Measurements from ENCODE around the gene CAPN11.

CAPN11 gene

DNA sequence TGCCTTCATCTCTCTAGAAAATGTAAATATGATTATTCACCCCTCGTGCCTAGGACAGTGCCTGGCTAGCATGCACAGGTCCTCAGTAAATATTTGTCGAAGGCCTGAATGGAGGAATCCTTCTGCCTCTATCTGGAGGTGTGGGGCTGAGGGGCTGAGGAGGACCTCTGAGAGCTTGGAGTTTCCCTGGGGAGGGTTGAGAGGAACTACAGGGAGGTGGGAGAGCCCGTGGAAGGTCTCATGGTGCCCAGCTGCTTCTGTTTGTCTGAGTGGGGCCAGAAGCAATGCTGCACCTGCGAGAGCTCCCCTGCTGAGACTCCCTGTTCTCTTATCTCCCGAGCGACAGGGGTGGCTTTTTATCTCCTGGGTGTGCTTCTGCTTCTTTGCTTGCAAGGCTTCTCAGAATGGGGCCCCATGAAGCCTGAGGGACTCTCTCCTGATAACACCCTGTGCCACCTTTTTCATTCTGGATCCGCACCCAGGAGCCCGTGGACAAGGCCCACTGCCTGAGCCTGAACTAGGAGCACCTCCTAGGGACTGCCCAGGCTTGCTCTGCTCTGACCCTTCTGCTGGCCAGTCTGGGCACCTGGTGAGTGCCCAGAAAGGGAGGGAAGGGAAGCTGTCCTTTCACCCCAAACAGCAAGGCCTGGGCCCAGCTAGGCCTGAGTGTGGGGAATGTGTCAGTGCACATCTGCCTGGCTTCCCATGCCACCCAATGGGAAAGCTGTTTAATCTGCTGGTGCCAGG is 67.1 kb downstream of the CAPN11 start:
- H3K27ac ChIP-seq (ENCODE audit: low read length): peak overlapping the region; percentile 36
- peak overlapping the region; percentile 83; the same call in 1 of the 2 replicates for H3K4me3 ChIP-seq (ENCODE audit: low read length)
- peak overlapping the region; percentile 45 for H3K4me2 ChIP-seq (ENCODE audit: low read length)
- H3K36me3 ChIP-seq (replicated peaks; ENCODE audit: low read depth, low read length): peaks cover 41% of the 10 kb centered on the region
- H3K9ac ChIP-seq (ENCODE audit: low read length): peak overlapping the region; percentile 2; the same call in 1 of the 2 replicates
- TF ChIP-seq EZH2phosphoT487 (IDR thresholded peaks at IDR 0.05; ENCODE audit: low read depth): no peak
- TF ChIP-seq CTCF (IDR thresholded peaks at IDR 0.05; ENCODE audit: low read depth, low read length): no peak
- peaks cover 57% of the 10 kb centered on the region for H3K79me2 ChIP-seq (ENCODE audit: low read length)
- H3K4me1 ChIP-seq (ENCODE audit: low read length): peaks cover 44% of the 10 kb centered on the region
- no peaks in the 10 kb centered on the region for H3K27me3 ChIP-seq (ENCODE audit: low read depth, low read length)
- H4K20me1 ChIP-seq (ENCODE audit: insufficient read depth, low read length): peaks cover 45% of the 10 kb centered on the region
- no peaks in the 10 kb centered on the region for H3K9me3 ChIP-seq (ENCODE audit: insufficient read depth, low read length)
- H2AFZ ChIP-seq (ENCODE audit: low read depth, low read length): no peak overlapping the region

DNA sequence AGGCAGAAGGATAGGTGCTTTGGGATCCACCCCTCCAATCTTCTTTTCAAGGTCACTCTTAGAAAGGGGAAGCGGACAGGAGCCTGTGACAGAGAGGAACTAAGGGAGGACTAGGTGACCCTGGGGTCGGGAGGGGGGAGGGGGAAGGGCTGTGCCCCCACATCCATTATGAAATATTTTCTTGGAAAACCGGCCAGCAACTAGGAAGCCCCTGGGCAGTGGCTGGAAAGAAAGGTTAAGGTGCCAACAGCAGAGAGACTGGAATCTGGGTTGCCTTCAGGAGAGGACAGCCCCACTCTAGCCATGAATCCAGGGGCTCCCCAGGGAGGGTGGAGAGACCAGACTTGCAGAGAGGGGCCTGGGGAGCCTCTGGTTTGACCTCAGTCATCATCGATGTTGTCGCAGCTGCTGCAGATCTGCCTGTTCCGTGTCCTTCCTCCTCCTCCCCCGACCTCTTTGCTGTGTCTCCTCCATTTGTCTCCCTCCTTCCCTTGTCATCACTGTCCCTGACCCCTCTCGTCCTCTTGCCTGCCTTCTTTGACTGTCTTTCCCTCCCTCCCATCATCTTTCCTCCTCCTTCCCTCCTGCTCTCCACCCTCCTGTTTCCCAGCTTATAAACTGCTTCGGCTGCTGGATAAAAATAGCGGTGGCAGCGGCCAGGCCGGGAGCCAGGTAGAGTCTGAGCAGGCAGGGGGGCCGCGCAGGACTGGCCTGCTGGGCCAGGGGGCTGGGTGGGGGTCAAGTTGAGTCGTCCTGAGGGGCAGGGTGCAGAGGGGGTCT is 67.9 kb downstream of the CAPN11 start:
- peaks cover 57% of the 10 kb centered on the region for H3K79me2 ChIP-seq (ENCODE audit: low read length)
- no peaks in the 10 kb centered on the region for H3K27me3 ChIP-seq (ENCODE audit: low read depth, low read length)
- H3K36me3 ChIP-seq (replicated peaks; ENCODE audit: low read depth, low read length): peaks cover 44% of the 10 kb centered on the region
- peaks cover 45% of the 10 kb centered on the region for H4K20me1 ChIP-seq (ENCODE audit: insufficient read depth, low read length)
- peak overlapping the region; percentile 2; the same call in 1 of the 2 replicates for H3K9ac ChIP-seq (ENCODE audit: low read length)
- peak overlapping the region; percentile 83; the same call in 1 of the 2 replicates for H3K4me3 ChIP-seq (ENCODE audit: low read length)
- peak overlapping the region; percentile 36; the same call in 1 of the 2 replicates for H3K27ac ChIP-seq (ENCODE audit: low read length)
- H3K4me1 ChIP-seq (ENCODE audit: low read length): peaks cover 36% of the 10 kb centered on the region
- no peak overlapping the region for H2AFZ ChIP-seq (ENCODE audit: low read depth, low read length)
- no peak for TF ChIP-seq EZH2phosphoT487 (IDR thresholded peaks at IDR 0.05; ENCODE audit: low read depth)
- no peak for TF ChIP-seq CTCF (IDR thresholded peaks at IDR 0.05; ENCODE audit: low read depth, low read length)
- no peaks in the 10 kb centered on the region for H3K9me3 ChIP-seq (ENCODE audit: insufficient read depth, low read length)
- peak overlapping the region; percentile 45 for H3K4me2 ChIP-seq (ENCODE audit: low read length)

- Histone ChIP-seq H3K4me2 (ENCODE audit: low read length) (no peak overlapping the region), H3K27ac (ENCODE audit: low read length) (no peak overlapping the region), H4K20me1 (ENCODE audit: insufficient read depth, low read length) (peaks cover 45% of the 10 kb centered on the region), H2AFZ (ENCODE audit: low read depth, low read length) (no peak overlapping the region), H3K4me1 (ENCODE audit: low read length) (peaks cover 31% of the 10 kb centered on the region), H3K36me3 (replicated peaks; ENCODE audit: low read depth, low read length) (peaks cover 50% of the 10 kb centered on the region), H3K27me3 (ENCODE audit: low read depth, low read length) (no peaks in the 10 kb centered on the region), H3K9me3 (ENCODE audit: insufficient read depth, low read length) (no peaks in the 10 kb centered on the region), H3K79me2 (ENCODE audit: low read length) (peaks cover 57% of the 10 kb centered on the region), H3K4me3 (ENCODE audit: low read length) (no peak overlapping the region), H3K9ac (ENCODE audit: low read length) (no peak overlapping the region)
- TF ChIP-seq EZH2phosphoT487 (IDR thresholded peaks at IDR 0.05; ENCODE audit: low read depth) (no peak), CTCF (IDR thresholded peaks at IDR 0.05; ENCODE audit: low read depth, low read length) (no peak)
Measured at GRCh38 chr6:44227148-44227793, 68.7 kb downstream of the CAPN11 start.

- peaks cover 23% of the 10 kb centered on the region for H3K4me1 ChIP-seq (ENCODE audit: low read length)
- H3K79me2 ChIP-seq (ENCODE audit: low read length): peaks cover 54% of the 10 kb centered on the region
- peaks cover 45% of the 10 kb centered on the region for H4K20me1 ChIP-seq (ENCODE audit: insufficient read depth, low read length)
- peaks cover 58% of the 10 kb centered on the region for H3K36me3 ChIP-seq (replicated peaks; ENCODE audit: low read depth, low read length)
- H3K9me3 ChIP-seq (ENCODE audit: insufficient read depth, low read length): no peaks in the 10 kb centered on the region
- H3K27me3 ChIP-seq (ENCODE audit: low read depth, low read length): no peaks in the 10 kb centered on the region
- H2AFZ ChIP-seq (ENCODE audit: low read depth, low read length): no peak overlapping the region
- H3K4me2 ChIP-seq (ENCODE audit: low read length): no peak overlapping the region
- H3K27ac ChIP-seq (ENCODE audit: low read length): no peak overlapping the region
- no peak overlapping the region for H3K4me3 ChIP-seq (ENCODE audit: low read length)
- no peak overlapping the region for H3K9ac ChIP-seq (ENCODE audit: low read length)
- TF ChIP-seq CTCF (IDR thresholded peaks at IDR 0.05; ENCODE audit: low read depth, low read length) (no peak), EZH2phosphoT487 (IDR thresholded peaks at IDR 0.05; ENCODE audit: low read depth) (no peak)
Measured at GRCh38 chr6:44228031-44228430, 69.4 kb downstream of the CAPN11 start.

Measured in OCI-LY3 (cell line).